Ascending aorta (tissue), 2 donors: Measurements from ENCODE around the gene SMPD2. TPM values are rescaled to one million over a fixed set of nuclear protein-coding genes. Genes with fewer than 3 reads are reported as not detected.

ENCODE experiments used
- DNase-seq, 2 donors: peaks; one replicate each; pipeline ENCODE4 v3.0.0-alpha.2; 2019; ENCODE audit warnings: low spot score in 2 of 2
- H3K27ac ChIP-seq, 2 donors: fragments of 200-600 bp; sonication (generic); one replicate each; pipeline ENCODE4 v1.5.1; 2016 to 2017; ENCODE audit warnings: mild to moderate bottlenecking in 1 of 2
- H3K27me3 ChIP-seq: fragments of 200-600 bp; sonication (generic); one replicate; pipeline ENCODE4 v1.5.1; 2017
- H3K36me3 ChIP-seq, 2 donors: fragments of 200-600 bp; sonication (generic); one replicate each; pipeline ENCODE4 v1.5.1; 2016
- H3K4me1 ChIP-seq, 2 donors: fragments of 200-600 bp; sonication (generic); one replicate each; pipeline ENCODE4 v1.5.1; 2016 to 2017; ENCODE audit warnings: mild to moderate bottlenecking in 1 of 2
- H3K4me3 ChIP-seq, 2 donors: fragments of 200-600 bp; sonication (generic); one replicate each; pipeline ENCODE4 v1.5.1; 2016 to 2017; ENCODE audit warnings: mild to moderate bottlenecking in 1 of 2
- H3K9me3 ChIP-seq, 2 donors: fragments of 200-600 bp; sonication (generic); one replicate each; pipeline ENCODE4 v1.5.1; 2016
- intact Hi-C: fragments of 100-400 bp; cut with DNase I; formaldehyde crosslinking; loops from one replicate; pipeline ENCODE4 v1.15.1; 2023
- total RNA-seq: library from RNA; depleted of rRNA; stranded (reverse); fragments of >200 nt; gene quantifications from one replicate; pipeline ENCODE4 v1.1.0, GENCODE V29; 2016
- TF ChIP-seq, protein P1 (sequence below), 3 experiments: fragments of 200-600 bp in 2 of 3; fragments of 450-650 bp in 1 of 3; sonication (generic) in 2 of 3; IDR thresholded peaks; one replicate each; pipeline ENCODE4 v1.5.1; 2016 to 2019; ENCODE audit warnings: antibody characterized with exemption in 3 of 3, mild to moderate bottlenecking in 1 of 3, moderate library complexity in 1 of 3

The SMPD2 gene
- total RNA-seq, 1 donor from 2014 or later = 14.2 TPM

DNA sequence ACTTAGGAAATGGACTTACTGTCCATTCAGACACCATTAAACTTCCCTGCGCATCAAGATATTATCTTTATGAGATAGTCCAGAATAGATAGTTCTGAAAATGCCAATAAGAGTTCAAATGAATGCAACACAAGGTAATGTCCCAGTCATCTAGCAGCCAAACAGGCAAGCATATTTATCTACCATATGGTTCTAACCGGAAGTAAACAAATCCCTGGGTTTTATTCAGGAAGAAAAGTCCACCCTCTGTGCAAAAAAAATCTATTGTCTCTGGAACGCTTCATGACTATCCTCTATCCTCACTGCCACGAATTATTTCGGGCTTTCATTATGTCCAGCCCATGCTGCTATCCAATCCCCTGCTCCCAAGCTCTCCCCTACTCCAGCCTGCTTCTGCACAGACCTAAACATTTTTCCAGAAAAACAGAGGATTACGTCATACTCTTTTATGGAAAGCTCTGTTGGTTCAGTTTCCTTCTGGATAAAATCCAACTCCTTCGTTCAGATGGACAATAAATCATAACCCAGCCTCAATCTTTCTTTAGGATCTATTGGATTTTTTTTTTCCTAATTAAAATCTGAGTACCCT lies 11.5 kb upstream of the SMPD2 start:
- no peaks in the 10 kb centered on the region for H3K9me3 ChIP-seq
- H3K4me1 ChIP-seq = peaks cover 0 to 3% of the 10 kb centered on the region in 2 donors
- H3K27ac ChIP-seq = no peak overlapping the region
- no peaks in the 10 kb centered on the region for H3K27me3 ChIP-seq
- no peak overlapping the region for H3K4me3 ChIP-seq
- no peaks in the 10 kb centered on the region for H3K36me3 ChIP-seq
- no peak for DNase-seq
- intact Hi-C loops = no loop called here
- TF ChIP-seq, protein P1, sequence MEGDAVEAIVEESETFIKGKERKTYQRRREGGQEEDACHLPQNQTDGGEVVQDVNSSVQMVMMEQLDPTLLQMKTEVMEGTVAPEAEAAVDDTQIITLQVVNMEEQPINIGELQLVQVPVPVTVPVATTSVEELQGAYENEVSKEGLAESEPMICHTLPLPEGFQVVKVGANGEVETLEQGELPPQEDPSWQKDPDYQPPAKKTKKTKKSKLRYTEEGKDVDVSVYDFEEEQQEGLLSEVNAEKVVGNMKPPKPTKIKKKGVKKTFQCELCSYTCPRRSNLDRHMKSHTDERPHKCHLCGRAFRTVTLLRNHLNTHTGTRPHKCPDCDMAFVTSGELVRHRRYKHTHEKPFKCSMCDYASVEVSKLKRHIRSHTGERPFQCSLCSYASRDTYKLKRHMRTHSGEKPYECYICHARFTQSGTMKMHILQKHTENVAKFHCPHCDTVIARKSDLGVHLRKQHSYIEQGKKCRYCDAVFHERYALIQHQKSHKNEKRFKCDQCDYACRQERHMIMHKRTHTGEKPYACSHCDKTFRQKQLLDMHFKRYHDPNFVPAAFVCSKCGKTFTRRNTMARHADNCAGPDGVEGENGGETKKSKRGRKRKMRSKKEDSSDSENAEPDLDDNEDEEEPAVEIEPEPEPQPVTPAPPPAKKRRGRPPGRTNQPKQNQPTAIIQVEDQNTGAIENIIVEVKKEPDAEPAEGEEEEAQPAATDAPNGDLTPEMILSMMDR (IDR thresholded peaks at IDR 0.05) = no peak

DNA sequence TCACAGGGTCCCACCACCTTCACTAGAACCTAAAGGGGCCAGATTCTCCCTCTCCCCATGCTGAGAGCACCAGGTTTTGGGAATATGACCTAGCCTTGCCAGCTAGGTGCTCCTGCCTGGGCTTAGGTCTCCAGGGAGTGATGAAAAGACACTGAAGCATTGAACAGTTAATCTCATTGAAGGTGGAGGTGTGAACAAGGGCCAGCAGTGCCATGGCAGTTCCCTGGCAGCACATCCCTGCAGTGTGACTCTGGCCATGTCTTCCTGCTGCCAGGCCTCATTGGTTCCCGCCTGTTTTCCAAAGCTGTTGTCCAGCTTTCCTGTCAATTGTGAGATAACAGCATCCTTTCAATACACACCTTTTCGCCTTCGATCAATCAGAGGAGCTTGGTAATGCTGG lies 11.0 kb upstream of the SMPD2 start:
- Histone ChIP-seq H3K27me3 (no peaks in the 10 kb centered on the region), H3K4me3 (no peak overlapping the region), H3K27ac (no peak overlapping the region), H3K9me3 (no peaks in the 10 kb centered on the region), H3K36me3 (no peaks in the 10 kb centered on the region), H3K4me1 (peaks cover 0 to 3% of the 10 kb centered on the region in 2 donors)
- DNase-seq = no peak
- TF ChIP-seq, protein P1 (IDR thresholded peaks at IDR 0.05) = no peak
- intact Hi-C loops = no loop called here

DNA sequence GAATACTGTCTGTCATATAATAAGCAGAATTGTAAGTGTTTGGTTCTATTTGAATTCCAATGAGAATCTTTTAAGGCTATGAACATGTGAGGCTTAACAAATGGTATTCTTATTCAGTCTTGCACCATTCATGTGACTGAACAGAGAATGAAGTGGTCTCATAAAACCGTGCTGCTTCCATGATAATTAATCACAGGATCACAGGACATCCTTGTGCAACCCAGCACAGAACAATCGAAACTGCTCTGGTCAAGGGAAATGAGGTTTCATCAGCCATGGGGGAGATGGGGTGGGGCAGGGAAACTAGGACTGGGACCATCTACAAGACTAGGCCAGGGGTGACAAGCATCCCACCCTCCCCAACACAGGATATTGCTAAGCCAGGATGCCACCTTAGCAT lies 6.1 kb upstream of the SMPD2 start:
- DNase-seq = no peak
- Histone ChIP-seq H3K36me3 (no peaks in the 10 kb centered on the region), H3K9me3 (no peaks in the 10 kb centered on the region), H3K27ac (no peak overlapping the region), H3K4me1 (no peaks in the 10 kb centered on the region), H3K27me3 (no peaks in the 10 kb centered on the region), H3K4me3 (no peak overlapping the region)
- intact Hi-C loops = no loop called here
- TF ChIP-seq, protein P1 (IDR thresholded peaks at IDR 0.05) = no peak

DNA sequence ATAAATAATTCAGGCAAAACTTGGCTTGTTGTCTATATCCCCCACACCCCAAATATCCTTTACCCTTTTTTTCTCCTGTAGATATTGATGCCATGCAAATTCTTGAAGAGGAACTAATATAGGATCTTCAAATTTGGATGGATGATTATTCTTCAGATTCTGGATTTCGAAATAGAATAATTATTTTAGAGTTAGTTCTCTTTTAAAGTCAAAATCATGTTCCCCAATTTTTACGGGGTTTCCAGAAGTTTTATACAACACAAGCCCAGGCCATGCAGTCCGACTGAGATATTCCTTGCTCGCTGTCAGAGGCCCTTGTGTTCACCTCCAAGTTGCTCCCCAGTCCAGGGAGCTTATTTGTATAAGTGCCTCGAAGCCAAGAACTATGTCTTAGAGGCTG lies 4.5 kb upstream of the SMPD2 start:
- TF ChIP-seq, protein P1 (IDR thresholded peaks at IDR 0.05) = no peak
- H3K4me3 ChIP-seq = no peak overlapping the region
- H3K27me3 ChIP-seq = no peaks in the 10 kb centered on the region
- H3K9me3 ChIP-seq = no peaks in the 10 kb centered on the region
- intact Hi-C loops = no loop called here
- no peak overlapping the region for H3K27ac ChIP-seq
- no peak for DNase-seq
- H3K36me3 ChIP-seq = no peaks in the 10 kb centered on the region
- no peaks in the 10 kb centered on the region for H3K4me1 ChIP-seq

DNA sequence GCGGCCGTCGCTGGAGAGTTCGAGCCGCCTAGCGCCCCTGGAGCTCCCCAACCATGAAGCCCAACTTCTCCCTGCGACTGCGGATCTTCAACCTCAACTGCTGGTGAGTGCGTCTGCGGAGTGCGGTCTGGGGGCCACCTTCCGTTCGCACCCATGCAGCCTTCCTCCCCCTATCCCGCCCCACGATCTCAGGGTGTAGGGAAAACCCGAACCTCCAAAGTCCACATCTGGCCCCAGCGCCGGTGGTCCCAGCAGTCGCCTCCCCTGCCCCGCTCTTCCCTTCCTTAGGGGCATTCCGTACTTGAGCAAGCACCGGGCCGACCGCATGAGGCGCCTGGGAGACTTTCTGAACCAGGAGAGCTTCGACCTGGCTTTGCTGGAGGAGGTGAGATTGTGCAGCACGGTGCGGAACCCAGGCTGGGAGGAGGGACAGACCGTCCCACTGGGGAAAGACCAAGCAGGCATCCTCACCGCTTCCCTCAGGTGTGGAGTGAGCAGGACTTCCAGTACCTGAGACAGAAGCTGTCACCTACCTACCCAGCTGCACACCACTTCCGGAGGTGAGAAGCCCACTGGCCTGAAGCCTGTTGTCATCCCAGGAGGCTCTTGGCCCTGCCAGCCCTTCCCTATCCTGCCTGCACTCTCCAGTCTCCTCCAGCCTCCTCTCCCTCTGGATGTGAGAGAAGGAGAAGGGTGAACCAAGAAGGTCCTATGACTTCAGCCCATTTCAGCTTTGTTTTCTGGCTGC lies 719 bp downstream of the SMPD2 start:
- no peaks in the 10 kb centered on the region for H3K9me3 ChIP-seq
- DNase-seq = peak in 1 of 2 donors; percentile 72
- intact Hi-C loops = loop anchor here (2.0 to 5.0 kb wide), 3 partner anchors 251 to 346 kb away; partner anchors contain the start of genes AK9, CEP57L1, FIG4 and SESN1

More for the DNA sequence above, 719 bp downstream of the SMPD2 start:
- TF ChIP-seq, protein P1 (IDR thresholded peaks at IDR 0.05) = peak in 2 of 3 experiments; percentile 15 to 27
- Histone ChIP-seq H3K36me3 (peaks cover 21 to 24% of the 10 kb centered on the region in 2 donors), H3K27me3 (no peaks in the 10 kb centered on the region), H3K27ac (peak overlapping the region; percentile 77 to 81), H3K4me3 (peak overlapping the region; percentile 70 to 84), H3K4me1 (peaks cover 0 to 10% of the 10 kb centered on the region in 2 donors)
